ENCODE measurements around the gene OSBPL8.

Gene OSBPL8

GRCh38 chr12:76451528-76451927 is 108.0 kb downstream of the OSBPL8 start:
- no peak for TF ChIP-seq CTCF (conservative IDR thresholded peaks at IDR 0.05)
- no peak overlapping the region for H3K27ac ChIP-seq

- TF ChIP-seq CTCF (conservative IDR thresholded peaks at IDR 0.05), result no peak
- no peak overlapping the region for H3K27ac ChIP-seq
Observed at GRCh38 chr12:76450690-76451089, 108.9 kb downstream of the OSBPL8 start.

GRCh38 chr12:76449993-76450392 is 109.6 kb downstream of the OSBPL8 start:
- H3K27ac ChIP-seq, result no peak overlapping the region
- TF ChIP-seq CTCF (conservative IDR thresholded peaks at IDR 0.05), result no peak

GRCh38 chr12:76449583-76449982 is 110.0 kb downstream of the OSBPL8 start:
- no peak overlapping the region for H3K27ac ChIP-seq
- no peak for TF ChIP-seq CTCF (conservative IDR thresholded peaks at IDR 0.05)

GRCh38 chr12:76449016-76449415 is 110.6 kb downstream of the OSBPL8 start:
- TF ChIP-seq CTCF (conservative IDR thresholded peaks at IDR 0.05), result no peak
- no peak overlapping the region for H3K27ac ChIP-seq

GRCh38 chr12:76446090-76446489 is 113.5 kb downstream of the OSBPL8 start:
- H3K27ac ChIP-seq, result no peak overlapping the region
- no peak for TF ChIP-seq CTCF (conservative IDR thresholded peaks at IDR 0.05)

GRCh38 chr12:76445462-76445861 is 114.1 kb downstream of the OSBPL8 start:
- H3K27ac ChIP-seq, result no peak overlapping the region; the same call in 1 of the 2 replicates
- TF ChIP-seq CTCF (conservative IDR thresholded peaks at IDR 0.05), result no peak
